ENCODE measurements around the gene TACC2. TPM values are rescaled to one million over a fixed set of nuclear protein-coding genes. Genes with fewer than 3 reads are reported as not detected.

TACC2 gene
- total and polyA plus RNA-seq, 2 donors (not counting 1 experiment from before 2014, with no cell fraction given): not detected

GRCh38 chr10:122124808-122125207, 135.8 kb downstream of the TACC2 start:
- Mint-ChIP-seq H3K9me3 (ENCODE audit: insufficient read depth) (no peaks in the 10 kb centered on the region), H3K27ac (no peak overlapping the region), H3K4me1 (no peaks in the 10 kb centered on the region), H3K4me3 (no peak overlapping the region), H3K27me3 (peaks cover 16% of the 10 kb centered on the region)
- POLR2A ChIA-PET: no interaction called here
- no peaks in the 10 kb centered on the region for H3K27me3 ChIP-seq (replicated peaks in 1 of 4; ENCODE audit: control extremely low read depth in 1 of 4, control insufficient read depth in 3 of 4, insufficient read depth in 4 of 4, low read length in 3 of 4)
- DNase-seq: no peak
- peaks cover 0 to 8% (median 0%) of the 10 kb centered on the region in 3 donors for H3K9me3 ChIP-seq (ENCODE audit: control extremely low read depth in 1 of 3, control insufficient read depth in 2 of 3, insufficient read depth in 1 of 3, low read length in 2 of 3)
- no peak overlapping the region for H3K4me2 ChIP-seq (replicated peaks; ENCODE audit: low read depth, low read length, poor library complexity, severe bottlenecking)
- no peaks in the 10 kb centered on the region for H3K4me1 ChIP-seq (ENCODE audit: control insufficient read depth in 2 of 2, insufficient read depth in 2 of 2, low read length in 2 of 2)
- H3K9ac ChIP-seq (ENCODE audit: low read length): no peak overlapping the region
- no peaks in the 10 kb centered on the region for H3K36me3 ChIP-seq (replicated peaks in 1 of 2; ENCODE audit: control extremely low read depth in 1 of 2, control insufficient read depth in 1 of 2, extremely low read depth in 1 of 2, insufficient read depth in 2 of 2, low read length in 1 of 2)
- H4K20me1 ChIP-seq (ENCODE audit: control insufficient read depth, insufficient read depth, low read length, poor library complexity, severe bottlenecking): no peaks in the 10 kb centered on the region
- no peak for ATAC-seq (ENCODE audit: low read depth)
- TF ChIP-seq EZH2 (IDR thresholded peaks at IDR 0.05; ENCODE audit: borderline replicate concordance, insufficient read depth, low read depth, low read length, poor library complexity, severe bottlenecking): no peak
- no peak for TF ChIP-seq CTCF (IDR thresholded peaks at IDR 0.05)
- CTCF ChIA-PET: no interaction called here
- H3K27ac ChIP-seq (ENCODE audit: low read length in 2 of 2): no peak overlapping the region
- intact Hi-C loops (cut with micrococcal nuclease): no loop called here
- no peaks in the 10 kb centered on the region for H3K79me2 ChIP-seq (ENCODE audit: control insufficient read depth, insufficient read depth, low read length)
- H2AFZ ChIP-seq (ENCODE audit: insufficient read depth, low read depth, low read length, poor library complexity, severe bottlenecking): no peak overlapping the region
- 81% methylated on average over 5 of the region's 7 CpGs for WGBS (ENCODE audit: insufficient coverage)
- H3K4me3 ChIP-seq (ENCODE audit: control extremely low read depth in 1 of 5, extremely low read depth in 1 of 5, insufficient read depth in 1 of 5, low read depth in 2 of 5, low read length in 4 of 5): no peak overlapping the region

DNA sequence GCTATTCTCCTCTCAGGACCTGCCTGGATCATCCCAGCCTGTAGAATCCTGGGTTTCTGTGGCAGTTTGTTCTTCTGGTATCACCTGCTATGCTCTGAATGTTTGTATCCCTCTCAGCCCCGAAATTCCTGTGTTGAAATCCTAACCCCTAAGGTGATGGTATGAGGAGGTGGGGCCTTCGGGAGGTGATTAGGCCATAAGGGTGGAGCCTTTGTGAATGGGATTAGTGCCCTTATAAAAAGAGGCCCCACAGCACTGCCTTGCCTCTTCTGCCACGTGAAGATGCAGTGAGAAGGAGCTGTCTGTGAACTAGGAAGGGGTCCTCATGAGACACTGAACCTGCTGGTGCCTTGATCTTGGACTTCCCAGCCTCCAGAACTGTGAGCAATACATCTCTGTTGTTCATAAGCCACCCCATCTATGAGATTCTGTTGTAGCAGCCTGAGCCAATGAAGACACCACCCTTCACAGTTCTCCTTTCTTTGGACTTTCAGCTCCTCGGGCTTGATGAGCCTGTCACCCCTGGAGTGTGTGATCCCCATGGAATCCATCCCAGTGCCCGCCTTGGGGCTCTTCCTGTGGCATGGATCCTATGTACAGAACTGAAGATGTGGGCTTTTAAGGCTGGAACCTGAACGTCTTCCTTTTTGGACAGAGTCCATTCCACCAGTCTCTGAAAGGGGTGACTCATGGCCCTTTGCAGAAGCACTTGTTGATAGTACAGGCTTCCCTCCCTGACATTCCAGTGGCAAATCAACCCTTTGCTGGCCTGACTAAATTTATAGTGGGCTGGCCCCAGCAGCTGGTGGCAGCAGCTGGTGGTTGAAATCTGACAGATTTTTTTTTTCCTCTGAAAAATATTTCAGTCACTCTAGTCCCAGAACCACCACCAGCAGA, 138.0 kb downstream of the TACC2 start:
- ChIA-PET CTCF (interaction anchor here (0.6 kb wide), 1 partner anchor 17 kb away, joined by 3 read pairs; no protein-coding TSS in a partner anchor), POLR2A (no interaction called here)
- Histone ChIP-seq H4K20me1 (ENCODE audit: control insufficient read depth, insufficient read depth, low read length, poor library complexity, severe bottlenecking) (no peaks in the 10 kb centered on the region), H3K27me3 (replicated peaks in 1 of 4; ENCODE audit: control extremely low read depth in 1 of 4, control insufficient read depth in 3 of 4, insufficient read depth in 4 of 4, low read length in 3 of 4) (no peaks in the 10 kb centered on the region), H3K79me2 (ENCODE audit: control insufficient read depth, insufficient read depth, low read length) (no peaks in the 10 kb centered on the region), H3K4me1 (ENCODE audit: control insufficient read depth in 2 of 2, insufficient read depth in 2 of 2, low read length in 2 of 2) (no peaks in the 10 kb centered on the region), H3K36me3 (replicated peaks in 1 of 2; ENCODE audit: control extremely low read depth in 1 of 2, control insufficient read depth in 1 of 2, extremely low read depth in 1 of 2, insufficient read depth in 2 of 2, low read length in 1 of 2) (no peaks in the 10 kb centered on the region), H3K4me2 (replicated peaks; ENCODE audit: low read depth, low read length, poor library complexity, severe bottlenecking) (no peak overlapping the region), H2AFZ (ENCODE audit: insufficient read depth, low read depth, low read length, poor library complexity, severe bottlenecking) (no peak overlapping the region), H3K27ac (ENCODE audit: low read length in 2 of 2) (no peak overlapping the region), H3K9ac (ENCODE audit: low read length) (no peak overlapping the region), H3K9me3 (ENCODE audit: control extremely low read depth in 1 of 3, control insufficient read depth in 2 of 3, insufficient read depth in 1 of 3, low read length in 2 of 3) (peaks cover 0 to 8% (median 0%) of the 10 kb centered on the region in 3 donors), H3K4me3 (ENCODE audit: control extremely low read depth in 1 of 5, extremely low read depth in 1 of 5, insufficient read depth in 1 of 5, low read depth in 2 of 5, low read length in 4 of 5) (no peak overlapping the region)
- no peak overlapping the region for H3K27ac Mint-ChIP-seq
- 56% methylated on average over 5 of the region's 6 CpGs for WGBS (ENCODE audit: insufficient coverage)
- TF ChIP-seq CTCF (IDR thresholded peaks at IDR 0.05): no peak
- TF ChIP-seq EZH2 (IDR thresholded peaks at IDR 0.05; ENCODE audit: borderline replicate concordance, insufficient read depth, low read depth, low read length, poor library complexity, severe bottlenecking): no peak
- intact Hi-C loops (cut with micrococcal nuclease): no loop called here
- no peaks in the 10 kb centered on the region for H3K4me1 Mint-ChIP-seq
- ATAC-seq (ENCODE audit: low read depth): no peak
- peaks cover 19% of the 10 kb centered on the region for H3K27me3 Mint-ChIP-seq
- H3K9me3 Mint-ChIP-seq (ENCODE audit: insufficient read depth): no peaks in the 10 kb centered on the region
- DNase-seq: no peak
- H3K4me3 Mint-ChIP-seq: no peak overlapping the region

Data from B cell (primary cell).